HepG2 (cell line): ENCODE measurements around the gene SH3GL1. TPM values are rescaled to one million over a fixed set of nuclear protein-coding genes. Genes with fewer than 3 reads are reported as not detected.

Experiments used
- ATAC-seq: fragments of 200-7000 bp; cut with Tn5 transposase; 3 replicates; pipeline ENCODE4 v1.9.1; 2020; ENCODE audit warnings: mild to moderate bottlenecking, moderate library complexity
- BruUV-seq: library from RNA; stranded (reverse); fragments of 400-500 nt; replicated peaks from 2 replicates; lab custom pipeline; 2021; lab: Mats Ljungman, UMichigan
- CTCF ChIA-PET: fragments of 300-600 bp; formaldehyde crosslinking; extraction: SDS; loops from one replicate; lab custom pipeline; 2021; ENCODE audit warnings: low total read pairs, inconsistent platforms, low intra/inter-chr PET ratio; lab: Yijun Ruan, JAX
- POLR2A ChIA-PET: fragments of 350-600 bp; sonication (Branson Sonifier 250); formaldehyde crosslinking; loops from one replicate; lab custom pipeline; 2020; ENCODE audit warnings: antibody characterized with exemption, inconsistent platforms; lab: Yijun Ruan, JAX
- DNase-seq: peaks from one replicate; pipeline ENCODE4 v3.0.0-alpha.2; 2015; ENCODE audit warnings: low spot score
- FAIRE-seq: peaks from 3 replicates; lab custom pipeline; 2011; peaks lifted over from hg19 to GRCh38; lab: Jason Lieb, UNC
- H2AFZ ChIP-seq: one replicate; pipeline ENCODE4 v1.6.1; 2011; ENCODE audit warnings: low read length, inconsistent platforms
- H3K27ac ChIP-seq: fragments of 300-600 bp; 3 replicates; pipeline ENCODE4 v1.8.0; 2011; ENCODE audit warnings: mixed run types, mild to moderate bottlenecking, mixed read lengths, low read length, inconsistent platforms; ENCODE audit not compliant: insufficient read depth; ENCODE audit errors: extremely low read length
- H3K27me3 ChIP-seq, 2 experiments: fragments of 200-600 bp in 1 of 2; 2 replicates in 1 of 2; 3 replicates in 1 of 2; pipeline versions ENCODE4 v1.6.0 to v1.8.0; 2011; ENCODE audit warnings: low read length in 2 of 2, mild to moderate bottlenecking in 2 of 2, moderate library complexity in 2 of 2, inconsistent platforms in 1 of 2; ENCODE audit not compliant: insufficient read depth in 2 of 2, control insufficient read depth in 1 of 2
- H3K36me3 ChIP-seq, 2 experiments: fragments of 200-600 bp in 1 of 2; replicated peaks in 1 of 2; 2 replicates in 1 of 2; 3 replicates in 1 of 2; pipeline versions ENCODE4 v1.5.1 to v1.8.0; 2011; ENCODE audit warnings: low read length in 2 of 2, inconsistent platforms in 1 of 2; ENCODE audit not compliant: insufficient read depth in 2 of 2, control insufficient read depth in 1 of 2
- H3K4me1 ChIP-seq: 2 replicates; pipeline ENCODE4 v1.5.1; 2012; ENCODE audit warnings: low read length, inconsistent platforms; ENCODE audit not compliant: insufficient read depth
- H3K4me2 ChIP-seq: 2 replicates; pipeline ENCODE4 v1.6.0; 2011; ENCODE audit warnings: low read depth, low read length, inconsistent platforms
- H3K4me3 ChIP-seq, 3 experiments: fragments of 200-600 bp in 1 of 3; sonication (generic), shearing (Covaris generic) in 1 of 3; replicated peaks in 1 of 3; 2 replicates each; pipeline ENCODE4 v1.5.1; 2011 to 2016; ENCODE audit warnings: low read length in 3 of 3, inconsistent platforms in 2 of 3, low read depth in 2 of 3, mild to moderate bottlenecking in 2 of 3, control low read depth in 1 of 3, mixed read lengths in 1 of 3; ENCODE audit not compliant: insufficient read depth in 1 of 3
- H3K79me2 ChIP-seq: one replicate; pipeline ENCODE4 v1.6.1; 2011; ENCODE audit warnings: low read length, inconsistent platforms; ENCODE audit not compliant: insufficient read depth
- H3K9ac ChIP-seq: 2 replicates; pipeline ENCODE4 v1.6.0; 2011; ENCODE audit warnings: mild to moderate bottlenecking, low read depth, low read length, inconsistent platforms; ENCODE audit not compliant: insufficient read depth
- H3K9me3 ChIP-seq: 2 replicates; pipeline ENCODE4 v1.5.1; 2012; ENCODE audit warnings: mild to moderate bottlenecking, low read length
- H4K20me1 ChIP-seq: 2 replicates; pipeline ENCODE4 v1.6.0; 2011; ENCODE audit warnings: inconsistent platforms, mild to moderate bottlenecking, low read length, moderate library complexity; ENCODE audit not compliant: insufficient read depth
- CENPX ChIP-seq: sonication (generic); formaldehyde crosslinking; IDR thresholded peaks from 2 replicates; pipeline ENCODE4 v1.9.0; 2021; ENCODE audit warnings: mild to moderate bottlenecking, missing genetic modification reagents, moderate library complexity
- PAXIP1 ChIP-seq: sonication (generic); formaldehyde crosslinking; conservative IDR thresholded peaks from 2 replicates; pipeline ENCODE4 v1.4.0; 2020; ENCODE audit warnings: mild to moderate bottlenecking, missing genetic modification reagents, moderate library complexity
- SNAI1 ChIP-seq: sonication (generic); formaldehyde crosslinking; IDR thresholded peaks from 2 replicates; pipeline ENCODE4 v1.5.0; 2020; ENCODE audit warnings: mild to moderate bottlenecking, missing genetic modification reagents, borderline replicate concordance
- SNAPC4 ChIP-seq: sonication (generic); formaldehyde crosslinking; IDR thresholded peaks from 2 replicates; pipeline ENCODE4 v1.4.0; 2020; ENCODE audit warnings: mild to moderate bottlenecking, missing genetic modification reagents
- ZNF687 ChIP-seq: sonication (generic); formaldehyde crosslinking; IDR thresholded peaks from 2 replicates; pipeline ENCODE4 v1.5.1; 2020; ENCODE audit warnings: mild to moderate bottlenecking, missing genetic modification reagents, moderate library complexity
- WGBS: methylation state at CpG from one replicate; pipeline ENCODE4 v1.1.6; 2017; ENCODE audit warnings: low lambda C conversion rate; 5-methylcytosine and 5-hydroxymethylcytosine counted together
- in situ Hi-C: cut with HindIII; loops from 2 replicates; pipeline ENCODE4 v1.10.0; 2017; ENCODE audit warnings: low pct_unique_long_range_greater_than_20kb; ENCODE audit not compliant: extremely low pct_ligation_motif_present
- intact Hi-C: fragments of 100-400 bp; cut with micrococcal nuclease; formaldehyde crosslinking; loops from one replicate; pipeline ENCODE4 v1.10.0; 2022; ENCODE audit not compliant: unreplicated experiment
- polyA plus RNA-seq, 8 experiments: library from polyadenylated mRNA; depleted of rRNA in 3 of 8; stranded (reverse) in 7 of 8; unstranded in 1 of 8; fragments of >200 nt; fragmentation: Illumina TruSeq in 4 of 8; extraction: Trizol in 4 of 8; gene quantifications; 2 replicates each; pipeline versions ENCODE4 v1.2.1 to v1.2.3, GENCODE V29; 2011 to 2016; ENCODE audit warnings: low read depth in 4 of 8, missing spikeins in 1 of 8, mixed read lengths in 1 of 8; ENCODE audit not compliant: insufficient read depth in 1 of 8
- total RNA-seq, 5 experiments: library from RNA; depleted of rRNA; stranded (reverse); fragments of >200 nt; fragmentation: Illumina TruSeq; extraction: Trizol; gene quantifications; 2 replicates each; pipeline ENCODE4 v1.2.3, GENCODE V29; 2016; ENCODE audit warnings: low read depth in 1 of 5

Gene SH3GL1
- total and polyA plus RNA-seq, 2 of the 13 experiments (the other 11 are each of a cell fraction or from before 2014, with no cell fraction given): 33.0 to 45.1 TPM

- ATAC-seq (no peak), DNase-seq (no peak), FAIRE-seq (no peak)
- no peaks in the 10 kb centered on the region for H3K9me3 ChIP-seq
- no peaks in the 10 kb centered on the region for H3K27me3 ChIP-seq
- no peak overlapping the region for H2AFZ ChIP-seq
- H3K9ac ChIP-seq: no peak overlapping the region
- peaks cover 2% of the 10 kb centered on the region; the same call in 1 of the 2 replicates for H4K20me1 ChIP-seq
- intact Hi-C loops: no loop called here
- H3K4me3 ChIP-seq: no peak overlapping the region
- no peak overlapping the region for H3K27ac ChIP-seq
- POLR2A ChIA-PET: no interaction called here
- H3K4me2 ChIP-seq: no peak overlapping the region
- in situ Hi-C loops: no loop called here
- peaks cover 10 to 26% of the 10 kb centered on the region in 2 experiments; a peak in 4 of 5 replicates for H3K36me3 ChIP-seq
- no TSS peak for BruUV-seq
- H3K79me2 ChIP-seq: peaks cover 54% of the 10 kb centered on the region
- WGBS: 98% methylated on average over 11 of the region's 22 CpGs
- peaks cover 40% of the 10 kb centered on the region for H3K4me1 ChIP-seq
- CTCF ChIA-PET: no interaction called here
- TF ChIP-seq ZNF687 (CRISPR knock-in tag) (peak; percentile 10; the same call in 1 of the 2 replicates), PAXIP1 (CRISPR knock-in tag) (no peak), SNAI1 (CRISPR knock-in tag) (no peak), SNAPC4 (no peak), CENPX (CRISPR knock-in tag) (no peak)
Observed at GRCh38 chr19:4372165-4373012, 28.0 kb downstream of the SH3GL1 start.
